GM19438 (cell line): ENCODE results near the gene C10orf105.

ENCODE experiments used
- ATAC-seq: cut with Tn5 transposase; IDR thresholded peaks from one replicate; pipeline ENCODE4 v1.9.1; 2021; ENCODE audit warnings: low read depth; ENCODE audit not compliant: unreplicated experiment

The C10orf105 gene

GRCh38 chr10:71718165-71718698 lies 1.3 kb downstream of the C10orf105 start:
- ATAC-seq: no peak

GRCh38 chr10:71717551-71717951 lies 2.0 kb downstream of the C10orf105 start:
- ATAC-seq: no peak

GRCh38 chr10:71717056-71717455 lies 2.5 kb downstream of the C10orf105 start:
- ATAC-seq: no peak

GRCh38 chr10:71716426-71716825 lies 3.2 kb downstream of the C10orf105 start:
- no peak for ATAC-seq

- ATAC-seq: no peak
Observed at GRCh38 chr10:71715860-71716259, 3.7 kb downstream of the C10orf105 start.

GRCh38 chr10:71715026-71715425 lies 4.6 kb downstream of the C10orf105 start:
- no peak for ATAC-seq

- ATAC-seq: no peak
Observed at GRCh38 chr10:71714592-71714991, 5.0 kb downstream of the C10orf105 start.

GRCh38 chr10:71714031-71714410 lies 5.6 kb downstream of the C10orf105 start:
- ATAC-seq: no peak

- no peak for ATAC-seq
Observed at GRCh38 chr10:71713135-71714030, 6.2 kb downstream of the C10orf105 start.

- no peak for ATAC-seq
Observed at GRCh38 chr10:71712572-71713134, 6.9 kb downstream of the C10orf105 start.

- ATAC-seq: no peak
Observed at GRCh38 chr10:71712170-71712569, 7.4 kb downstream of the C10orf105 start.

- ATAC-seq: no peak
Observed at GRCh38 chr10:71711052-71711623, 8.4 kb downstream of the C10orf105 start.

GRCh38 chr10:71710519-71710918 lies 9.1 kb downstream of the C10orf105 start:
- no peak for ATAC-seq

- no peak for ATAC-seq
Observed at GRCh38 chr10:71708897-71709882, 10.4 kb downstream of the C10orf105 start.

- no peak for ATAC-seq
Observed at GRCh38 chr10:71708301-71708703, 11.3 kb downstream of the C10orf105 start.

GRCh38 chr10:71707240-71707789 lies 12.3 kb downstream of the C10orf105 start:
- no peak for ATAC-seq

- no peak for ATAC-seq
Observed at GRCh38 chr10:71706216-71707121, 13.1 kb downstream of the C10orf105 start.

GRCh38 chr10:71705582-71705981 lies 14.0 kb downstream of the C10orf105 start:
- ATAC-seq: no peak

- no peak for ATAC-seq
Observed at GRCh38 chr10:71704816-71705215, 14.8 kb downstream of the C10orf105 start.
